WTC11 (cell line): ENCODE measurements around the gene ASCC3.

Source experiments
- CREB1 ChIP-seq: sonication (generic); formaldehyde crosslinking; IDR thresholded peaks from 2 replicates; pipeline ENCODE4 v1.8.0; 2023; ENCODE audit warnings: mild to moderate bottlenecking, missing genetic modification reagents
- EMX1 ChIP-seq: fragments of 250-450 bp; sonication (Bioruptor Pico); IDR thresholded peaks from 2 replicates; pipeline ENCODE4 v1.8.0; 2021; ENCODE audit warnings: mild to moderate bottlenecking
- JUN ChIP-seq: sonication (generic); formaldehyde crosslinking; IDR thresholded peaks from 2 replicates; pipeline ENCODE4 v1.8.0; 2023; ENCODE audit warnings: mild to moderate bottlenecking, missing genetic modification reagents
- SMAD3 ChIP-seq: sonication (generic); formaldehyde crosslinking; IDR thresholded peaks from 2 replicates; pipeline ENCODE4 v1.8.0; 2022; ENCODE audit warnings: missing genetic modification reagents, mild to moderate bottlenecking, borderline replicate concordance
- SMAD4 ChIP-seq: sonication (generic); formaldehyde crosslinking; IDR thresholded peaks from 2 replicates; pipeline ENCODE4 v1.8.0; 2022; ENCODE audit warnings: mild to moderate bottlenecking, missing genetic modification reagents
- ZNF219 ChIP-seq: sonication (generic); formaldehyde crosslinking; IDR thresholded peaks from 2 replicates; pipeline ENCODE4 v1.8.0; 2023; ENCODE audit warnings: missing genetic modification reagents, mild to moderate bottlenecking, borderline replicate concordance
- TF ChIP-seq, protein P1 (sequence below): sonication (generic); formaldehyde crosslinking; IDR thresholded peaks from 2 replicates; pipeline ENCODE4 v1.8.0; 2022; ENCODE audit warnings: mild to moderate bottlenecking, missing genetic modification reagents
- TF ChIP-seq, protein P2 (sequence below): sonication (generic); formaldehyde crosslinking; IDR thresholded peaks from 2 replicates; pipeline ENCODE4 v1.8.0; 2023; ENCODE audit warnings: mild to moderate bottlenecking, missing genetic modification reagents
- TF ChIP-seq, protein P3 (sequence below): fragments of 200-600 bp; IDR thresholded peaks from 2 replicates; pipeline ENCODE4 v1.8.0; 2022; ENCODE audit warnings: antibody characterized with exemption
- TF ChIP-seq, protein P4 (sequence below): sonication (generic); formaldehyde crosslinking; IDR thresholded peaks from 2 replicates; pipeline ENCODE4 v1.8.0; 2023; ENCODE audit warnings: missing genetic modification reagents, mild to moderate bottlenecking, borderline replicate concordance
- TF ChIP-seq, protein P5 (sequence below): sonication (generic); formaldehyde crosslinking; IDR thresholded peaks from 2 replicates; pipeline ENCODE4 v1.8.1; 2022; ENCODE audit warnings: mild to moderate bottlenecking, missing genetic modification reagents, moderate library complexity, borderline replicate concordance
- TF ChIP-seq, protein P6 (sequence below): sonication (generic); formaldehyde crosslinking; IDR thresholded peaks from 2 replicates; pipeline ENCODE4 v1.8.1; 2023; ENCODE audit warnings: mild to moderate bottlenecking, moderate library complexity, missing genetic modification reagents

DNA sequence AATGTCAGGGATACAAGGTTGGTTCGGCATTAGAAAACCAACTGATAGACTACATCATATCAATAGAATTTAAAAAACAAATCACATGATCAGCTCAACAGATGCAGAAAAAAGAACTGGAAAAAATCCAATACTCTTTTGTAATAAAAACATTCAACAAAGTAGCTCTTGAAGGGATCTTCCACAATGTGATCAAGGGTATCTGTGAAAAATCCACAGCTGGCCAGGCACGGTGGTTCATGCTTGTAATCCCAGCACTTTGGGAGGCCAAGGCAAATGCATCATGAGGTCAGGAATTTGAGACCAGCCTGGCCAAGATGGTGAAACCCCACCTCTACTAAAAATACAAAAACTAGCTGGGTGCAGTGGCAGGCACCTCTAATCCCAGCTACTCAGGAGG, 63.1 kb downstream of the ASCC3 start:
- TF ChIP-seq, protein P1, sequence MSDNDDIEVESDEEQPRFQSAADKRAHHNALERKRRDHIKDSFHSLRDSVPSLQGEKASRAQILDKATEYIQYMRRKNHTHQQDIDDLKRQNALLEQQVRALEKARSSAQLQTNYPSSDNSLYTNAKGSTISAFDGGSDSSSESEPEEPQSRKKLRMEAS: no peak
- TF ChIP-seq, protein P2, sequence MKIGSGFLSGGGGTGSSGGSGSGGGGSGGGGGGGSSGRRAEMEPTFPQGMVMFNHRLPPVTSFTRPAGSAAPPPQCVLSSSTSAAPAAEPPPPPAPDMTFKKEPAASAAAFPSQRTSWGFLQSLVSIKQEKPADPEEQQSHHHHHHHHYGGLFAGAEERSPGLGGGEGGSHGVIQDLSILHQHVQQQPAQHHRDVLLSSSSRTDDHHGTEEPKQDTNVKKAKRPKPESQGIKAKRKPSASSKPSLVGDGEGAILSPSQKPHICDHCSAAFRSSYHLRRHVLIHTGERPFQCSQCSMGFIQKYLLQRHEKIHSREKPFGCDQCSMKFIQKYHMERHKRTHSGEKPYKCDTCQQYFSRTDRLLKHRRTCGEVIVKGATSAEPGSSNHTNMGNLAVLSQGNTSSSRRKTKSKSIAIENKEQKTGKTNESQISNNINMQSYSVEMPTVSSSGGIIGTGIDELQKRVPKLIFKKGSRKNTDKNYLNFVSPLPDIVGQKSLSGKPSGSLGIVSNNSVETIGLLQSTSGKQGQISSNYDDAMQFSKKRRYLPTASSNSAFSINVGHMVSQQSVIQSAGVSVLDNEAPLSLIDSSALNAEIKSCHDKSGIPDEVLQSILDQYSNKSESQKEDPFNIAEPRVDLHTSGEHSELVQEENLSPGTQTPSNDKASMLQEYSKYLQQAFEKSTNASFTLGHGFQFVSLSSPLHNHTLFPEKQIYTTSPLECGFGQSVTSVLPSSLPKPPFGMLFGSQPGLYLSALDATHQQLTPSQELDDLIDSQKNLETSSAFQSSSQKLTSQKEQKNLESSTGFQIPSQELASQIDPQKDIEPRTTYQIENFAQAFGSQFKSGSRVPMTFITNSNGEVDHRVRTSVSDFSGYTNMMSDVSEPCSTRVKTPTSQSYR: no peak
- TF ChIP-seq, protein P3, sequence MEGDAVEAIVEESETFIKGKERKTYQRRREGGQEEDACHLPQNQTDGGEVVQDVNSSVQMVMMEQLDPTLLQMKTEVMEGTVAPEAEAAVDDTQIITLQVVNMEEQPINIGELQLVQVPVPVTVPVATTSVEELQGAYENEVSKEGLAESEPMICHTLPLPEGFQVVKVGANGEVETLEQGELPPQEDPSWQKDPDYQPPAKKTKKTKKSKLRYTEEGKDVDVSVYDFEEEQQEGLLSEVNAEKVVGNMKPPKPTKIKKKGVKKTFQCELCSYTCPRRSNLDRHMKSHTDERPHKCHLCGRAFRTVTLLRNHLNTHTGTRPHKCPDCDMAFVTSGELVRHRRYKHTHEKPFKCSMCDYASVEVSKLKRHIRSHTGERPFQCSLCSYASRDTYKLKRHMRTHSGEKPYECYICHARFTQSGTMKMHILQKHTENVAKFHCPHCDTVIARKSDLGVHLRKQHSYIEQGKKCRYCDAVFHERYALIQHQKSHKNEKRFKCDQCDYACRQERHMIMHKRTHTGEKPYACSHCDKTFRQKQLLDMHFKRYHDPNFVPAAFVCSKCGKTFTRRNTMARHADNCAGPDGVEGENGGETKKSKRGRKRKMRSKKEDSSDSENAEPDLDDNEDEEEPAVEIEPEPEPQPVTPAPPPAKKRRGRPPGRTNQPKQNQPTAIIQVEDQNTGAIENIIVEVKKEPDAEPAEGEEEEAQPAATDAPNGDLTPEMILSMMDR: no peak
- TF ChIP-seq EMX1 (CRISPR knock-in tag) (no peak), SMAD4 (CRISPR knock-in tag) (no peak), CREB1 (CRISPR knock-in tag) (no peak), ZNF219 (CRISPR knock-in tag) (no peak), SMAD3 (CRISPR knock-in tag) (no peak), JUN (no peak)
- TF ChIP-seq, protein P4, sequence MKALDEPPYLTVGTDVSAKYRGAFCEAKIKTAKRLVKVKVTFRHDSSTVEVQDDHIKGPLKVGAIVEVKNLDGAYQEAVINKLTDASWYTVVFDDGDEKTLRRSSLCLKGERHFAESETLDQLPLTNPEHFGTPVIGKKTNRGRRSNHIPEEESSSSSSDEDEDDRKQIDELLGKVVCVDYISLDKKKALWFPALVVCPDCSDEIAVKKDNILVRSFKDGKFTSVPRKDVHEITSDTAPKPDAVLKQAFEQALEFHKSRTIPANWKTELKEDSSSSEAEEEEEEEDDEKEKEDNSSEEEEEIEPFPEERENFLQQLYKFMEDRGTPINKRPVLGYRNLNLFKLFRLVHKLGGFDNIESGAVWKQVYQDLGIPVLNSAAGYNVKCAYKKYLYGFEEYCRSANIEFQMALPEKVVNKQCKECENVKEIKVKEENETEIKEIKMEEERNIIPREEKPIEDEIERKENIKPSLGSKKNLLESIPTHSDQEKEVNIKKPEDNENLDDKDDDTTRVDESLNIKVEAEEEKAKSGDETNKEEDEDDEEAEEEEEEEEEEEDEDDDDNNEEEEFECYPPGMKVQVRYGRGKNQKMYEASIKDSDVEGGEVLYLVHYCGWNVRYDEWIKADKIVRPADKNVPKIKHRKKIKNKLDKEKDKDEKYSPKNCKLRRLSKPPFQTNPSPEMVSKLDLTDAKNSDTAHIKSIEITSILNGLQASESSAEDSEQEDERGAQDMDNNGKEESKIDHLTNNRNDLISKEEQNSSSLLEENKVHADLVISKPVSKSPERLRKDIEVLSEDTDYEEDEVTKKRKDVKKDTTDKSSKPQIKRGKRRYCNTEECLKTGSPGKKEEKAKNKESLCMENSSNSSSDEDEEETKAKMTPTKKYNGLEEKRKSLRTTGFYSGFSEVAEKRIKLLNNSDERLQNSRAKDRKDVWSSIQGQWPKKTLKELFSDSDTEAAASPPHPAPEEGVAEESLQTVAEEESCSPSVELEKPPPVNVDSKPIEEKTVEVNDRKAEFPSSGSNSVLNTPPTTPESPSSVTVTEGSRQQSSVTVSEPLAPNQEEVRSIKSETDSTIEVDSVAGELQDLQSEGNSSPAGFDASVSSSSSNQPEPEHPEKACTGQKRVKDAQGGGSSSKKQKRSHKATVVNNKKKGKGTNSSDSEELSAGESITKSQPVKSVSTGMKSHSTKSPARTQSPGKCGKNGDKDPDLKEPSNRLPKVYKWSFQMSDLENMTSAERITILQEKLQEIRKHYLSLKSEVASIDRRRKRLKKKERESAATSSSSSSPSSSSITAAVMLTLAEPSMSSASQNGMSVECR (CRISPR knock-in tag): no peak
- TF ChIP-seq, protein P5, sequence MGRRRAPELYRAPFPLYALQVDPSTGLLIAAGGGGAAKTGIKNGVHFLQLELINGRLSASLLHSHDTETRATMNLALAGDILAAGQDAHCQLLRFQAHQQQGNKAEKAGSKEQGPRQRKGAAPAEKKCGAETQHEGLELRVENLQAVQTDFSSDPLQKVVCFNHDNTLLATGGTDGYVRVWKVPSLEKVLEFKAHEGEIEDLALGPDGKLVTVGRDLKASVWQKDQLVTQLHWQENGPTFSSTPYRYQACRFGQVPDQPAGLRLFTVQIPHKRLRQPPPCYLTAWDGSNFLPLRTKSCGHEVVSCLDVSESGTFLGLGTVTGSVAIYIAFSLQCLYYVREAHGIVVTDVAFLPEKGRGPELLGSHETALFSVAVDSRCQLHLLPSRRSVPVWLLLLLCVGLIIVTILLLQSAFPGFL (CRISPR knock-in tag): no peak
- TF ChIP-seq, protein P6, sequence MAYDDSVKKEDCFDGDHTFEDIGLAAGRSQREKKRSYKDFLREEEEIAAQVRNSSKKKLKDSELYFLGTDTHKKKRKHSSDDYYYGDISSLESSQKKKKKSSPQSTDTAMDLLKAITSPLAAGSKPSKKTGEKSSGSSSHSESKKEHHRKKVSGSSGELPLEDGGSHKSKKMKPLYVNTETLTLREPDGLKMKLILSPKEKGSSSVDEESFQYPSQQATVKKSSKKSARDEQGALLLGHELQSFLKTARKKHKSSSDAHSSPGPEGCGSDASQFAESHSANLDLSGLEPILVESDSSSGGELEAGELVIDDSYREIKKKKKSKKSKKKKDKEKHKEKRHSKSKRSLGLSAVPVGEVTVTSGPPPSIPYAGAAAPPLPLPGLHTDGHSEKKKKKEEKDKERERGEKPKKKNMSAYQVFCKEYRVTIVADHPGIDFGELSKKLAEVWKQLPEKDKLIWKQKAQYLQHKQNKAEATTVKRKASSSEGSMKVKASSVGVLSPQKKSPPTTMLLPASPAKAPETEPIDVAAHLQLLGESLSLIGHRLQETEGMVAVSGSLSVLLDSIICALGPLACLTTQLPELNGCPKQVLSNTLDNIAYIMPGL (CRISPR knock-in tag): no peak
